Mesenchymal stem cell (in vitro differentiated cells and primary cell): ENCODE results near the gene PIMREG.

Experiments used
- DNase-seq: peaks from one replicate; pipeline ENCODE4 v3.0.0-alpha.2; 2013
- H2AFZ ChIP-seq: one replicate; pipeline ENCODE4 v1.6.1; 2013; ENCODE audit warnings: low read depth, mild to moderate bottlenecking, control low read depth, inconsistent platforms, low read length, moderate library complexity
- H2AK5ac ChIP-seq: 2 replicates; pipeline ENCODE4 v1.6.1; 2013; ENCODE audit warnings: low read length, moderate library complexity, mild to moderate bottlenecking, inconsistent platforms; ENCODE audit not compliant: severe bottlenecking
- H2BK120ac ChIP-seq: one replicate; pipeline ENCODE4 v1.6.1; 2013; ENCODE audit warnings: low read depth, mild to moderate bottlenecking, inconsistent platforms, low read length, moderate library complexity
- H2BK12ac ChIP-seq, 2 experiments: one replicate each; pipeline ENCODE4 v1.6.1; 2013; ENCODE audit warnings: inconsistent platforms in 2 of 2, low read length in 2 of 2, mild to moderate bottlenecking in 2 of 2, moderate library complexity in 2 of 2, control low read depth in 1 of 2
- H2BK15ac ChIP-seq: one replicate; pipeline ENCODE4 v1.6.1; 2013; ENCODE audit warnings: mild to moderate bottlenecking, low read depth, inconsistent platforms; ENCODE audit not compliant: poor library complexity, severe bottlenecking
- H2BK5ac ChIP-seq: 2 replicates; pipeline ENCODE4 v1.6.1; 2013; ENCODE audit warnings: low read depth, mild to moderate bottlenecking, low read length, control low read depth, inconsistent platforms; ENCODE audit not compliant: poor library complexity, severe bottlenecking
- H3K14ac ChIP-seq, 2 experiments: one replicate each; pipeline ENCODE4 v1.6.1; 2013; ENCODE audit warnings: inconsistent platforms in 2 of 2, low read length in 2 of 2, control low read depth in 1 of 2, mild to moderate bottlenecking in 1 of 2, moderate library complexity in 1 of 2
- H3K18ac ChIP-seq, 2 experiments: one replicate each; pipeline ENCODE4 v1.6.1; 2013; ENCODE audit warnings: inconsistent platforms in 2 of 2, low read length in 2 of 2, control low read depth in 1 of 2, low read depth in 1 of 2, mild to moderate bottlenecking in 1 of 2
- H3K23ac ChIP-seq, 2 experiments: one replicate each; pipeline ENCODE4 v1.6.1; 2013; ENCODE audit warnings: inconsistent platforms in 2 of 2, low read length in 2 of 2, mild to moderate bottlenecking in 2 of 2, moderate library complexity in 2 of 2, control low read depth in 1 of 2
- H3K27ac ChIP-seq: 2 replicates; pipeline ENCODE4 v1.5.1; 2013; ENCODE audit warnings: mild to moderate bottlenecking, moderate library complexity, low read length, control low read depth, inconsistent platforms; ENCODE audit not compliant: poor library complexity, severe bottlenecking
- H3K27me3 ChIP-seq, 2 experiments: 2 replicates each; pipeline versions ENCODE4 v1.6.1 to v1.7.0; 2013; ENCODE audit warnings: low read length in 2 of 2, mild to moderate bottlenecking in 2 of 2, moderate library complexity in 2 of 2, control low read depth in 1 of 2, inconsistent platforms in 1 of 2; ENCODE audit not compliant: control insufficient read depth in 1 of 2, insufficient read depth in 1 of 2
- H3K36me3 ChIP-seq, 2 experiments: 2 replicates each; pipeline versions ENCODE4 v1.6.1 to v1.7.0; 2013; ENCODE audit warnings: low read length in 2 of 2, control low read depth in 1 of 2, inconsistent platforms in 1 of 2, low read depth in 1 of 2, mild to moderate bottlenecking in 1 of 2; ENCODE audit not compliant: insufficient read depth in 2 of 2, control insufficient read depth in 1 of 2
- H3K4ac ChIP-seq, 2 experiments: one replicate each; pipeline ENCODE4 v1.6.1; 2013; ENCODE audit warnings: inconsistent platforms in 2 of 2, low read length in 2 of 2, mild to moderate bottlenecking in 2 of 2, moderate library complexity in 2 of 2, control low read depth in 1 of 2, low read depth in 1 of 2
- H3K4me1 ChIP-seq: 2 replicates; pipeline ENCODE4 v1.6.1; 2013; ENCODE audit warnings: low read depth, low read length, control low read depth; ENCODE audit not compliant: control insufficient read depth, insufficient read depth
- H3K4me2 ChIP-seq: 2 replicates; pipeline ENCODE4 v1.6.1; 2013; ENCODE audit warnings: low read length, mild to moderate bottlenecking, inconsistent platforms; ENCODE audit not compliant: poor library complexity, severe bottlenecking
- H3K4me3 ChIP-seq, 2 experiments: 2 replicates each; pipeline versions ENCODE4 v1.5.1 to v1.7.0; 2013; ENCODE audit warnings: low read length in 2 of 2, mild to moderate bottlenecking in 2 of 2, control low read depth in 1 of 2, low read depth in 1 of 2; ENCODE audit not compliant: insufficient read depth in 1 of 2
- H3K79me1 ChIP-seq: replicated peaks from 2 replicates; pipeline ENCODE4 v1.6.1; 2013; ENCODE audit warnings: mild to moderate bottlenecking, control low read depth, low read length, inconsistent platforms; ENCODE audit not compliant: poor library complexity, severe bottlenecking
- H3K9ac ChIP-seq: 2 replicates; pipeline ENCODE4 v1.7.0; 2013; ENCODE audit warnings: mild to moderate bottlenecking, low read length, moderate library complexity
- H3K9me3 ChIP-seq: 2 replicates; pipeline ENCODE4 v1.7.0; 2013; ENCODE audit warnings: mild to moderate bottlenecking, low read length; ENCODE audit not compliant: control insufficient read depth
- H4K8ac ChIP-seq: one replicate; pipeline ENCODE4 v1.6.1; 2013; ENCODE audit warnings: inconsistent platforms, mild to moderate bottlenecking, low read length, moderate library complexity
- H4K91ac ChIP-seq: one replicate; pipeline ENCODE4 v1.6.1; 2013; ENCODE audit warnings: mild to moderate bottlenecking, low read length, inconsistent platforms
- WGBS: methylation state at CpG from one replicate; pipeline ENCODE4 v1.1.7; 2013; ENCODE audit warnings: mixed read lengths; 5-methylcytosine and 5-hydroxymethylcytosine counted together

Gene PIMREG

DNA sequence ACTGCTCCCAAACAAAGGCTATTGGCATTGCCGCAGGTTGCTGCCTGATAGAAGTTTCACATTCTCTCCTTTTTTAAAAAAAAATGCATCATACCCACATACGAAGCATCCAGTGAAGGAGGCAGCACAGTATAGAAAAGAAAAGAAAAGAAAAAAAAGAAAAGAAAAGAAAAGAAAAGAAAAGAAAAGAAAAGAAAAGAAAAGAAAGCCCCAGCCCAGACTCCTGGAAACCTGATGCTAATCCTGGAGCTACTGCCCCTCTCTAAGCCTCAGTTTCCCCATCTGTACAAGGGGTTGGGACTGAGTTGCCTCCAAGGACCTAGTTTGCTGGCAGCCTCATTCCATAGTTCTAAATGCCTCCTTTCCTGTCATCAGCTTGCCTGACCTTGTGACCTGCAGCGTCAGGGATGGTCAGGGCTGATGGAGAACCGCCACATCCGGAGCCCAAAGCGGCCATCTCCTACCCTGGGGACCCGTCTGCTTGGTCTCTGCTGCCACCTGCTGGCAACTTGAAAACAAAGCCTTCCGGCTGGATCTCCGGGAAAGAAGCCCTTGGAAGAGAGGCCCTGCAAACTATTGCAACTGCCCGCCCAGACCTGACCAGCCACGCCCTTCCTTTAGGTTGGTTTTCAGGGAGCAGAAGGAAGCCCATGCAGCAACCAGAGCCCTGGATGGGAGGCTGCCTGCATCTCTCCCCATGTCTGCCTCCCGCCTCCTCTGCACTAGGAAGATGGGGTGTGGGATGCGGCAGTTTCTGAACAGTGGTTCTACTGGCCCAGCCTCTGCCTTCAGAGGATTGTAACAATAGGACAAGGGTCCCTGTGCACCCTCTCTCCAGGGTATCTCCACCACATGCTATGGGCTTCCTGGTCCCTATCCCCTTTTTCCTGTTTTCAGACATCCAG lies 22.3 kb upstream of the PIMREG start:
- H3K27me3 ChIP-seq = peaks cover 24 to 26% of the 10 kb centered on the region in 2 experiments
- no peak overlapping the region for H3K4me3 ChIP-seq
- H3K14ac ChIP-seq = no peak overlapping the region
- no peak overlapping the region for H4K91ac ChIP-seq
- no peak overlapping the region for H3K18ac ChIP-seq
- H2BK15ac ChIP-seq = no peak overlapping the region
- H4K8ac ChIP-seq = no peak overlapping the region
- no peak overlapping the region for H2BK12ac ChIP-seq
- H3K4me2 ChIP-seq = no peak overlapping the region
- 18% methylated on average over 11 of the region's 13 CpGs for WGBS
- H2AFZ ChIP-seq = no peak overlapping the region
- H2BK120ac ChIP-seq = no peak overlapping the region
- DNase-seq = peak; percentile 74
- peak overlapping the region in 1 of 2 experiments; percentile 48 for H3K23ac ChIP-seq
- no peaks in the 10 kb centered on the region for H3K36me3 ChIP-seq
- no peak overlapping the region for H3K9ac ChIP-seq
- no peak overlapping the region for H3K27ac ChIP-seq
- no peaks in the 10 kb centered on the region for H3K9me3 ChIP-seq
- no peaks in the 10 kb centered on the region for H3K4me1 ChIP-seq
- no peak overlapping the region for H2BK5ac ChIP-seq
- H3K79me1 ChIP-seq = no peaks in the 10 kb centered on the region
- H3K4ac ChIP-seq = no peak overlapping the region
- no peak overlapping the region for H2AK5ac ChIP-seq

DNA sequence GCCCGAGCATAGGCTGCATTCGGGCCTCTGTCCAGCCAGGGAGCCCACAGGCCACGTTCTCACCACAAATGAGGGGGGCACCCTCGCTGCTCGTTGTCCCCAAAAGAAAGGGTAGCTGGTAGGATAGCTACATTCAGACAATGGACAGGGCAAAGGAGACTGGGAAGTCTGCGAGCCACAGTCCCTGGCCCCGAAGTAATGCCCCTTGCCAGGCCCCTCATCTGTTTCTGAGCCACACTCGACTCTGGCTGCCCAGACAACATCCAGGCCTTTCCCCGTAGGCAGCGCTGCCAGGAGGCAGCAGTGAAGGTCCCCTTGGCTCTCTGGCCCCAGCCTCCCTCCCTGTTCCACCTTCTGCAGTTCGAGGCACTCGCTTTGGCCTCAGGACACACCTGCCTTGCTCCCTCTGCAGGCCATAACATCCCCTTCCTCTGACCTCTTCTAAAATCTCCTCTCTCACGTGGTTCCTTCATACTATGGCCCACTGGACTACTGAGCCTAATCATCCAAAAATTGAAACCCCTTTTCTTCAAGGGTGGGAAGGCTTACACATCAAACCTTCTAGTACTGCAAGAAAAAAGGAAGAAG lies 21.5 kb upstream of the PIMREG start:
- Histone ChIP-seq H2BK5ac (no peak overlapping the region), H3K4me3 (no peak overlapping the region), H3K4ac (no peak overlapping the region), H3K27ac (no peak overlapping the region), H3K36me3 (no peaks in the 10 kb centered on the region), H2BK15ac (no peak overlapping the region), H3K4me2 (no peak overlapping the region), H2BK120ac (no peak overlapping the region), H3K4me1 (peaks cover 2% of the 10 kb centered on the region), H3K14ac (no peak overlapping the region), H4K8ac (no peak overlapping the region), H2BK12ac (no peak overlapping the region), H2AK5ac (no peak overlapping the region), H3K9ac (no peak overlapping the region), H3K79me1 (no peaks in the 10 kb centered on the region), H4K91ac (no peak overlapping the region), H3K18ac (no peak overlapping the region), H3K9me3 (no peaks in the 10 kb centered on the region), H2AFZ (no peak overlapping the region), H3K27me3 (peaks cover 18 to 22% of the 10 kb centered on the region in 2 experiments), H3K23ac (peak overlapping the region in 1 of 2 experiments; percentile 48)
- no peak for DNase-seq
- WGBS = 65% methylated on average over 13 of the region's 13 CpGs

DNA sequence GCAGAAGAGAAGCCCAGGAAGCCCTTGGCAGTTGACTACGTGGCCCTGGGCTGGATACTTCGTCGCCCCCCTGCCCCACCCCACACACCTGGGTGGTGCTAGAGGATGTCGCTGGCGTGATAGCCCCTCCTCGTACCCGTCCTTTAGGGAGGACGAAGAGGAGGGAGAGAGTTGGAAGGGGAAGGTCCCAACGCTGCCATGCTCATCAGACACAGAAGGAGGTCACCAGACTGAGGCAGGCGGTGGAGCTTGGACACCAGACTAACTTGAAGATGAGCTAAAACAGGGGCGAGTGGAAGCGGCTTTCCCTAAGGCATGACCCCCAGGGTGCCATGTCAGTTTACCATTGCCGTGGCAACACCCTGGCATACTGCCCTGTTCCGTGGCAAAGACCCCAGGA lies 20.3 kb upstream of the PIMREG start:
- no peak overlapping the region for H3K4me3 ChIP-seq
- H2BK15ac ChIP-seq = no peak overlapping the region
- no peak for DNase-seq
- H4K91ac ChIP-seq = no peak overlapping the region
- no peak overlapping the region for H3K9ac ChIP-seq
- H4K8ac ChIP-seq = no peak overlapping the region
- H3K36me3 ChIP-seq = no peaks in the 10 kb centered on the region
- H3K23ac ChIP-seq = no peak overlapping the region
- no peaks in the 10 kb centered on the region for H3K9me3 ChIP-seq
- H2BK12ac ChIP-seq = no peak overlapping the region
- H3K4me2 ChIP-seq = no peak overlapping the region
- no peak overlapping the region for H3K14ac ChIP-seq
- H2AFZ ChIP-seq = no peak overlapping the region
- 84% methylated on average over 9 of the region's 14 CpGs for WGBS
- no peak overlapping the region for H2BK120ac ChIP-seq
- H3K27ac ChIP-seq = no peak overlapping the region
- no peaks in the 10 kb centered on the region for H3K79me1 ChIP-seq
- no peak overlapping the region for H3K4ac ChIP-seq
- no peak overlapping the region for H2BK5ac ChIP-seq
- H3K27me3 ChIP-seq = peaks cover 18 to 22% of the 10 kb centered on the region in 2 experiments
- no peak overlapping the region for H3K18ac ChIP-seq
- H2AK5ac ChIP-seq = no peak overlapping the region
- peaks cover 2% of the 10 kb centered on the region for H3K4me1 ChIP-seq

DNA sequence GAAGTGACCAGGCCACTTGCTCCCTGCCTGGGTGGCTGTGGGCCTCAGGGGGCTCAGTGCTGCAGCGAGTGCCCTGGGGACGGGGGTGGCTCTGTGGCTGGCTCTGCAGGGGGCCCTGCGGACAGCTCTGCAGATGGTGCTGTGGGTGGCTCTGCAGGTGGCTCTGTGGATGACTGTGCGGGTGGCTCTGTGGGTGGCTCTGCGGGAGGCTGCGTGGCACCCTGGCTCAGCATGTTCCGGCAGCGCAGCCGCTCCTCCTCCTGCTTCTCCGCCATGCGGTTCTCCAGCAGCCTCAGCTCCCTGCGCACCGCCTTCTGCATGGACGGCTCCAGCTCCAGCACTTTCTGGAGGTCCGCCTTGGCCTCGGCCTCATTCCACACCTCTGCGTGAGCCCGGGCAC lies 18.8 kb upstream of the PIMREG start:
- no peak overlapping the region for H3K27ac ChIP-seq
- H3K27me3 ChIP-seq = peaks cover 10 to 15% of the 10 kb centered on the region in 2 experiments
- H2BK120ac ChIP-seq = no peak overlapping the region
- H2BK12ac ChIP-seq = no peak overlapping the region
- H2BK15ac ChIP-seq = no peak overlapping the region
- H3K4me2 ChIP-seq = no peak overlapping the region
- WGBS = 92% methylated on average over 18 of the region's 18 CpGs
- H4K91ac ChIP-seq = peak overlapping the region; percentile 4
- H3K9ac ChIP-seq = no peak overlapping the region
- H3K4ac ChIP-seq = no peak overlapping the region
- no peak overlapping the region for H2BK5ac ChIP-seq
- no peak overlapping the region for H2AFZ ChIP-seq
- H3K4me1 ChIP-seq = peaks cover 2% of the 10 kb centered on the region
- H3K79me1 ChIP-seq = no peaks in the 10 kb centered on the region
- H2AK5ac ChIP-seq = no peak overlapping the region
- no peak overlapping the region for H3K18ac ChIP-seq
- H3K9me3 ChIP-seq = no peaks in the 10 kb centered on the region
- no peak overlapping the region for H3K23ac ChIP-seq
- H3K14ac ChIP-seq = no peak overlapping the region
- no peaks in the 10 kb centered on the region for H3K36me3 ChIP-seq
- DNase-seq = no peak
- no peak overlapping the region for H4K8ac ChIP-seq
- H3K4me3 ChIP-seq = no peak overlapping the region
